HEK293 (cell line): Measurements from ENCODE around the gene DMBX1.
A peak's percentile ranks its signal among the peaks of the same experiment; 100 is the strongest.

ENCODE experiments used
- BCL11A ChIP-seq: fragments of 450-650 bp; formaldehyde crosslinking; IDR thresholded peaks from 2 replicates; pipeline ENCODE4 v1.5.1; 2016; ENCODE audit warnings: low read depth, missing biosample characterization, missing genetic modification characterization
- HOXC10 ChIP-seq: sonication (generic); formaldehyde crosslinking; IDR thresholded peaks from 2 replicates; pipeline ENCODE4 v1.8.1; 2023; ENCODE audit warnings: mild to moderate bottlenecking, missing genetic modification reagents
- INSM2 ChIP-seq: fragments of 450-650 bp; formaldehyde crosslinking; IDR thresholded peaks from 2 replicates; pipeline ENCODE4 v1.5.1; 2016; ENCODE audit warnings: missing biosample characterization, missing genetic modification characterization
- OSR2 ChIP-seq: fragments of 450-650 bp; formaldehyde crosslinking; IDR thresholded peaks from 2 replicates; pipeline ENCODE4 v1.5.1; 2016; ENCODE audit warnings: missing biosample characterization, missing genetic modification characterization
- SP3 ChIP-seq: fragments of 450-650 bp; formaldehyde crosslinking; IDR thresholded peaks from 2 replicates; pipeline ENCODE4 v1.5.1; 2016; ENCODE audit warnings: missing biosample characterization, missing genetic modification characterization
- ZBTB26 ChIP-seq: fragments of 450-650 bp; formaldehyde crosslinking; optimal IDR thresholded peaks from 2 replicates; pipeline ENCODE3; 2016; ENCODE audit warnings: missing biosample characterization, mild to moderate bottlenecking, missing genetic modification characterization
- ZBTB6 ChIP-seq: fragments of 450-650 bp; formaldehyde crosslinking; IDR thresholded peaks from 2 replicates; pipeline ENCODE4 v1.5.1; 2017; ENCODE audit warnings: missing biosample characterization, missing genetic modification characterization
- ZFP3 ChIP-seq: fragments of 450-650 bp; formaldehyde crosslinking; IDR thresholded peaks from 2 replicates; pipeline ENCODE4 v1.5.1; 2016; ENCODE audit warnings: low read depth, missing biosample characterization, missing genetic modification characterization
- ZFP69B ChIP-seq: fragments of 450-650 bp; formaldehyde crosslinking; IDR thresholded peaks from 2 replicates; pipeline ENCODE4 v1.5.1; 2016; ENCODE audit warnings: missing biosample characterization, missing genetic modification characterization
- ZIC2 ChIP-seq: fragments of 450-650 bp; formaldehyde crosslinking; IDR thresholded peaks from 2 replicates; pipeline ENCODE4 v1.5.1; 2016; ENCODE audit warnings: missing biosample characterization, missing genetic modification characterization
- ZNF146 ChIP-seq: fragments of 450-650 bp; formaldehyde crosslinking; IDR thresholded peaks from 2 replicates; pipeline ENCODE4 v1.5.1; 2016; ENCODE audit warnings: missing biosample characterization, missing genetic modification characterization
- ZNF169 ChIP-seq: fragments of 450-650 bp; formaldehyde crosslinking; IDR thresholded peaks from 2 replicates; pipeline ENCODE4 v1.5.1; 2016; ENCODE audit warnings: missing biosample characterization, missing genetic modification characterization
- ZNF202 ChIP-seq: fragments of 450-650 bp; formaldehyde crosslinking; IDR thresholded peaks from 2 replicates; pipeline ENCODE4 v1.5.1; 2016; ENCODE audit warnings: missing biosample characterization, missing genetic modification characterization, borderline replicate concordance
- ZNF214 ChIP-seq: fragments of 450-650 bp; formaldehyde crosslinking; IDR thresholded peaks from 2 replicates; pipeline ENCODE4 v1.5.1; 2017; ENCODE audit warnings: missing biosample characterization, mild to moderate bottlenecking, missing genetic modification characterization, borderline replicate concordance
- ZNF221 ChIP-seq: fragments of 450-650 bp; formaldehyde crosslinking; IDR thresholded peaks from 2 replicates; pipeline ENCODE4 v1.5.1; 2017; ENCODE audit warnings: missing biosample characterization, missing genetic modification characterization, borderline replicate concordance
- ZNF292 ChIP-seq: fragments of 450-650 bp; formaldehyde crosslinking; IDR thresholded peaks from 2 replicates; pipeline ENCODE4 v1.5.1; 2016; ENCODE audit warnings: low read depth, missing biosample characterization, missing genetic modification characterization, borderline replicate concordance
- ZNF398 ChIP-seq: fragments of 450-650 bp; formaldehyde crosslinking; IDR thresholded peaks from 2 replicates; pipeline ENCODE4 v1.5.1; 2017; ENCODE audit warnings: missing biosample characterization, missing genetic modification characterization
- ZNF571 ChIP-seq: fragments of 450-650 bp; formaldehyde crosslinking; IDR thresholded peaks from 2 replicates; pipeline ENCODE4 v1.5.0; 2017; ENCODE audit warnings: missing biosample characterization, missing genetic modification characterization
- ZNF626 ChIP-seq: fragments of 450-650 bp; sonication (Bioruptor Pico); formaldehyde crosslinking; IDR thresholded peaks from 2 replicates; pipeline ENCODE4 v1.5.1; 2018; ENCODE audit warnings: missing biosample characterization, missing genetic modification characterization, inconsistent platforms
- ZNF654 ChIP-seq: fragments of 450-650 bp; formaldehyde crosslinking; IDR thresholded peaks from 2 replicates; pipeline ENCODE4 v1.5.1; 2016; ENCODE audit warnings: low read depth, missing biosample characterization, missing genetic modification characterization
- ZNF843 ChIP-seq: fragments of 450-650 bp; formaldehyde crosslinking; IDR thresholded peaks from 2 replicates; pipeline ENCODE4 v1.5.1; 2016; ENCODE audit warnings: missing biosample characterization, missing genetic modification characterization
- ZSCAN16 ChIP-seq: fragments of 450-650 bp; formaldehyde crosslinking; IDR thresholded peaks from 2 replicates; pipeline ENCODE4 v1.5.1; 2016; ENCODE audit warnings: missing biosample characterization, missing genetic modification characterization
- ZSCAN23 ChIP-seq: fragments of 450-650 bp; formaldehyde crosslinking; IDR thresholded peaks from 2 replicates; pipeline ENCODE4 v1.5.1; 2016; ENCODE audit warnings: missing biosample characterization, missing genetic modification characterization
- TF ChIP-seq, protein P1 (sequence below): fragments of 450-650 bp; formaldehyde crosslinking; IDR thresholded peaks from 2 replicates; pipeline ENCODE4 v1.5.1; 2016; ENCODE audit warnings: missing biosample characterization, missing genetic modification characterization
- TF ChIP-seq, protein P2 (sequence below): fragments of 450-650 bp; formaldehyde crosslinking; IDR thresholded peaks from 2 replicates; pipeline ENCODE4 v1.5.1; 2016; ENCODE audit warnings: missing biosample characterization, missing genetic modification characterization

DMBX1 gene

DNA sequence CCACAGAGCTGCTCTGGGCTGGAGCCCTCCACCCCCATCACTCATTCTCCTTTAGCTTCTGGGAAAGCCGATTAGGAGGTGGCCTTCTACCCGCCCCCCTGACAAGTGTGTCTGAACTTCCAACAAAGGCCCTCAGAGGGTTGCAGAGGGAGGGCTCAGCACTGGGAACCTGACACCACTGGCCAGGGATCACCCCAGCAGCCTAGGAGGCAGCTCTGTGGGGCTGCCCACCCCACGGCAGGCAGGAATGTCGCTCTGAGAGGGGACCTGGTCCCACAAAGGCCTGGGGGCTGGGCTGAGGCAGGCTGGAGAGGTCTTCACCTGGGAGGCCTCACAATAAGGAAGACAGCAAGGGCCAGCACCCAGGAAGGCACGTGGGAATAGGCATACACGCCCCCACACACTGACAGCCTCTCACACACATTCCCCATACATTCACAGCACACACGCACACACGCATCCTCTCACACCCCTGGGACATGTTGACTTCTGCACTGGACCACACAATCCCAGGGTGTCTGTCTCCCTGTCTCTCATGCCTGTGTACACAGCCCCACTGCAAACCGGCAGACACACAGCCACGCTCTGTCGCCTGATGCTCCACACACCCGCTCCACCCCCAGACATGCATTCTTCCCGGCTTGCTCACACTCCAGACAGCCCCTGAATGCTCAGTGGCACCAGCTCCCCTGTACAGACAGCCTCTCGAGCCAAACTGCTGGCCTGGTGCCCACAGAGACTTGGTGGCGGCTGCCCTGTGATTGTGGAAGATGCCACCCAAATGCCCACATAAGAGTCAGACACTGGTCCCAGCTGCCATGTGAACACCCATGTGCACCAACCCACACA is 30.7 kb downstream of the DMBX1 start (continued):
- TF ChIP-seq ZIC2 (tag by site-specific recombination) (peak; percentile 47), ZBTB6 (tag by site-specific recombination) (no peak), BCL11A (tag by site-specific recombination) (no peak), ZNF169 (no peak), ZNF626 (tag by site-specific recombination) (no peak), HOXC10 (no peak), ZNF398 (tag by site-specific recombination) (no peak), INSM2 (tag by site-specific recombination) (no peak), ZFP3 (no peak), ZNF146 (tag by site-specific recombination) (no peak), ZNF202 (tag by site-specific recombination) (no peak), ZSCAN23 (tag by site-specific recombination) (0 out of 2 replicates have a peak, but pooled peaks have one; percentile 40), ZNF214 (tag by site-specific recombination) (no peak), ZFP69B (tag by site-specific recombination) (0 out of 2 replicates have a peak, but pooled peaks have one; percentile 8), ZNF571 (tag by site-specific recombination) (no peak), ZNF843 (tag by site-specific recombination) (no peak), ZSCAN16 (tag by site-specific recombination) (no peak), OSR2 (tag by site-specific recombination) (peak; percentile 78), SP3 (tag by site-specific recombination) (no peak), ZNF292 (tag by site-specific recombination) (no peak), ZNF221 (tag by site-specific recombination) (no peak), ZBTB26 (tag by site-specific recombination) (no peak), ZNF654 (tag by site-specific recombination) (no peak)
- TF ChIP-seq, protein P1, sequence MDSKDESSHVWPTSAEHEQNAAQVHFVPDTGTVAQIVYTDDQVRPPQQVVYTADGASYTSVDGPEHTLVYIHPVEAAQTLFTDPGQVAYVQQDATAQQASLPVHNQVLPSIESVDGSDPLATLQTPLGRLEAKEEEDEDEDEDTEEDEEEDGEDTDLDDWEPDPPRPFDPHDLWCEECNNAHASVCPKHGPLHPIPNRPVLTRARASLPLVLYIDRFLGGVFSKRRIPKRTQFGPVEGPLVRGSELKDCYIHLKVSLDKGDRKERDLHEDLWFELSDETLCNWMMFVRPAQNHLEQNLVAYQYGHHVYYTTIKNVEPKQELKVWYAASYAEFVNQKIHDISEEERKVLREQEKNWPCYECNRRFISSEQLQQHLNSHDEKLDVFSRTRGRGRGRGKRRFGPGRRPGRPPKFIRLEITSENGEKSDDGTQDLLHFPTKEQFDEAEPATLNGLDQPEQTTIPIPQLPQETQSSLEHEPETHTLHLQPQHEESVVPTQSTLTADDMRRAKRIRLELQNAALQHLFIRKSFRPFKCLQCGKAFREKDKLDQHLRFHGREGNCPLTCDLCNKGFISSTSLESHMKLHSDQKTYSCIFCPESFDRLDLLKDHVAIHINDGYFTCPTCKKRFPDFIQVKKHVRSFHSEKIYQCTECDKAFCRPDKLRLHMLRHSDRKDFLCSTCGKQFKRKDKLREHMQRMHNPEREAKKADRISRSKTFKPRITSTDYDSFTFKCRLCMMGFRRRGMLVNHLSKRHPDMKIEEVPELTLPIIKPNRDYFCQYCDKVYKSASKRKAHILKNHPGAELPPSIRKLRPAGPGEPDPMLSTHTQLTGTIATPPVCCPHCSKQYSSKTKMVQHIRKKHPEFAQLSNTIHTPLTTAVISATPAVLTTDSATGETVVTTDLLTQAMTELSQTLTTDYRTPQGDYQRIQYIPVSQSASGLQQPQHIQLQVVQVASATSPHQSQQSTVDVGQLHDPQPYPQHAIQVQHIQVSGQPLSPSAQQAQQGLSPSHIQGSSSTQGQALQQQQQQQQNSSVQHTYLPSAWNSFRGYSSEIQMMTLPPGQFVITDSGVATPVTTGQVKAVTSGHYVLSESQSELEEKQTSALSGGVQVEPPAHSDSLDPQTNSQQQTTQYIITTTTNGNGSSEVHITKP (tag by site-specific recombination) = 0 out of 2 replicates have a peak, but pooled peaks have one; percentile 40
- TF ChIP-seq, protein P2, sequence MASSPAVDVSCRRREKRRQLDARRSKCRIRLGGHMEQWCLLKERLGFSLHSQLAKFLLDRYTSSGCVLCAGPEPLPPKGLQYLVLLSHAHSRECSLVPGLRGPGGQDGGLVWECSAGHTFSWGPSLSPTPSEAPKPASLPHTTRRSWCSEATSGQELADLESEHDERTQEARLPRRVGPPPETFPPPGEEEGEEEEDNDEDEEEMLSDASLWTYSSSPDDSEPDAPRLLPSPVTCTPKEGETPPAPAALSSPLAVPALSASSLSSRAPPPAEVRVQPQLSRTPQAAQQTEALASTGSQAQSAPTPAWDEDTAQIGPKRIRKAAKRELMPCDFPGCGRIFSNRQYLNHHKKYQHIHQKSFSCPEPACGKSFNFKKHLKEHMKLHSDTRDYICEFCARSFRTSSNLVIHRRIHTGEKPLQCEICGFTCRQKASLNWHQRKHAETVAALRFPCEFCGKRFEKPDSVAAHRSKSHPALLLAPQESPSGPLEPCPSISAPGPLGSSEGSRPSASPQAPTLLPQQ (tag by site-specific recombination) = no peak
